Astrocyte (in vitro differentiated cells and primary cell): ENCODE data around the gene PAPSS1.

Source experiments
- EZH2 ChIP-seq: IDR thresholded peaks from 2 replicates; pipeline ENCODE4 v1.6.1; 2012; ENCODE audit warnings: mild to moderate bottlenecking, low read length, inconsistent platforms; ENCODE audit not compliant: insufficient read depth
- TF ChIP-seq, protein P1 (sequence below): IDR thresholded peaks from 2 replicates; pipeline ENCODE4 v1.5.1; 2011; ENCODE audit warnings: low read depth, mild to moderate bottlenecking, inconsistent platforms, low read length, moderate library complexity; ENCODE audit not compliant: insufficient read depth

- TF ChIP-seq, protein P1, sequence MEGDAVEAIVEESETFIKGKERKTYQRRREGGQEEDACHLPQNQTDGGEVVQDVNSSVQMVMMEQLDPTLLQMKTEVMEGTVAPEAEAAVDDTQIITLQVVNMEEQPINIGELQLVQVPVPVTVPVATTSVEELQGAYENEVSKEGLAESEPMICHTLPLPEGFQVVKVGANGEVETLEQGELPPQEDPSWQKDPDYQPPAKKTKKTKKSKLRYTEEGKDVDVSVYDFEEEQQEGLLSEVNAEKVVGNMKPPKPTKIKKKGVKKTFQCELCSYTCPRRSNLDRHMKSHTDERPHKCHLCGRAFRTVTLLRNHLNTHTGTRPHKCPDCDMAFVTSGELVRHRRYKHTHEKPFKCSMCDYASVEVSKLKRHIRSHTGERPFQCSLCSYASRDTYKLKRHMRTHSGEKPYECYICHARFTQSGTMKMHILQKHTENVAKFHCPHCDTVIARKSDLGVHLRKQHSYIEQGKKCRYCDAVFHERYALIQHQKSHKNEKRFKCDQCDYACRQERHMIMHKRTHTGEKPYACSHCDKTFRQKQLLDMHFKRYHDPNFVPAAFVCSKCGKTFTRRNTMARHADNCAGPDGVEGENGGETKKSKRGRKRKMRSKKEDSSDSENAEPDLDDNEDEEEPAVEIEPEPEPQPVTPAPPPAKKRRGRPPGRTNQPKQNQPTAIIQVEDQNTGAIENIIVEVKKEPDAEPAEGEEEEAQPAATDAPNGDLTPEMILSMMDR = no peak
- TF ChIP-seq EZH2 = no peak
These were observed at the start of gene PAPSS1 for GRCh38 chr4:107719922-107720722.
